Measurements from ENCODE around the gene CNNM1.

The CNNM1 gene

GRCh38 chr10:99374972-99375371 is 45.8 kb downstream of the CNNM1 start:
- DNase-seq, result no peak

- DNase-seq, result no peak
Measured at GRCh38 chr10:99375426-99375825, 46.3 kb downstream of the CNNM1 start.

GRCh38 chr10:99382176-99382575 is 53.0 kb downstream of the CNNM1 start:
- no peak for DNase-seq

GRCh38 chr10:99387071-99387470 is 57.9 kb downstream of the CNNM1 start:
- no peak for DNase-seq

GRCh38 chr10:99387541-99387940 is 58.4 kb downstream of the CNNM1 start:
- DNase-seq, result no peak

GRCh38 chr10:99389729-99390480 is 60.7 kb downstream of the CNNM1 start:
- no peak for DNase-seq

GRCh38 chr10:99391346-99391745 is 62.2 kb downstream of the CNNM1 start:
- no peak for DNase-seq

GRCh38 chr10:99393036-99393435 is 63.9 kb downstream of the CNNM1 start:
- no peak for DNase-seq

GRCh38 chr10:99393683-99394082 is 64.5 kb downstream of the CNNM1 start:
- no peak for DNase-seq

GRCh38 chr10:99394256-99394655 is 65.1 kb downstream of the CNNM1 start:
- no peak for DNase-seq

- DNase-seq, result no peak
Measured at GRCh38 chr10:99394761-99395386, 65.7 kb downstream of the CNNM1 start.

GRCh38 chr10:99395750-99396445 is 66.7 kb downstream of the CNNM1 start:
- DNase-seq, result no peak

- no peak for DNase-seq
Measured at GRCh38 chr10:99396471-99396870, 67.3 kb downstream of the CNNM1 start.

- DNase-seq, result no peak
Measured at GRCh38 chr10:99399664-99400063, 70.5 kb downstream of the CNNM1 start.

GRCh38 chr10:99403674-99404073 is 74.5 kb downstream of the CNNM1 start:
- DNase-seq, result no peak

- no peak for DNase-seq
Measured at GRCh38 chr10:99406149-99406548, 77.0 kb downstream of the CNNM1 start.

GRCh38 chr10:99410146-99410545 is 81.0 kb downstream of the CNNM1 start:
- DNase-seq, result no peak

- no peak for DNase-seq
Measured at GRCh38 chr10:99410876-99411275, 81.7 kb downstream of the CNNM1 start.

GRCh38 chr10:99411546-99411945 is 82.4 kb downstream of the CNNM1 start:
- no peak for DNase-seq

GRCh38 chr10:99412099-99412498 is 82.9 kb downstream of the CNNM1 start:
- no peak for DNase-seq

GRCh38 chr10:99418910-99419624 is 89.9 kb downstream of the CNNM1 start:
- DNase-seq, result no peak

- no peak for DNase-seq
Measured at GRCh38 chr10:99419688-99420087, 90.5 kb downstream of the CNNM1 start.

- DNase-seq, result no peak
Measured at GRCh38 chr10:99421233-99421739, 92.1 kb downstream of the CNNM1 start.
